Kasumi-1 (cell line): ENCODE measurements around the gene MOB1A.
"Not testable (repeated sequence)": the region's sequence is repeated elsewhere in the genome, so short reads cannot be mapped to it uniquely, and the experiment has no call there.

Source experiments
- DNase-seq, 2 experiments: peaks; one replicate each; lab custom pipeline; 2025; lab: John Stamatoyannopoulos, UW

MOB1A gene

GRCh38 chr2:74198461-74199274 lies 20.0 kb upstream of the MOB1A start, which contains the start of gene MTHFD2:
Gene MTHFD2 (plus strand): TSS chr2:74198615. CDS start chr2:74198642, 27 bp downstream.
- DNase-seq = peak; percentile 86 to 89

- DNase-seq = peak; percentile 99
These were observed 19.4 kb upstream of the MOB1A start for GRCh38 chr2:74198023-74198460.

- no peak for DNase-seq
These were observed 18.4 kb upstream of the MOB1A start for GRCh38 chr2:74197049-74197448.

GRCh38 chr2:74194799-74195198 lies 16.1 kb upstream of the MOB1A start:
- DNase-seq = no peak

GRCh38 chr2:74191596-74192380 lies 13.1 kb upstream of the MOB1A start:
- no peak for DNase-seq

- no peak for DNase-seq
These were observed 10.0 kb upstream of the MOB1A start for GRCh38 chr2:74188696-74189095.

- DNase-seq = no peak
These were observed 9.4 kb upstream of the MOB1A start for GRCh38 chr2:74188018-74188601.

- DNase-seq = not testable (repeated sequence)
These were observed 8.0 kb upstream of the MOB1A start for GRCh38 chr2:74186706-74187105.

GRCh38 chr2:74186038-74186437 lies 7.4 kb upstream of the MOB1A start:
- peak; percentile 92 for DNase-seq

GRCh38 chr2:74183878-74184277 lies 5.2 kb upstream of the MOB1A start:
- no peak for DNase-seq

GRCh38 chr2:74181739-74182138 lies 3.1 kb upstream of the MOB1A start:
- peak; percentile 95 to 98 for DNase-seq

GRCh38 chr2:74179063-74179865 lies 585 bp upstream of the MOB1A start:
- DNase-seq = no peak

- no peak for DNase-seq
These were observed 983 bp downstream of the MOB1A start for GRCh38 chr2:74177696-74178095.

GRCh38 chr2:74174909-74175308 lies 3.8 kb downstream of the MOB1A start:
- DNase-seq = no peak

GRCh38 chr2:74168739-74169138 lies 9.9 kb downstream of the MOB1A start:
- no peak for DNase-seq

- DNase-seq = no peak
These were observed 13.9 kb downstream of the MOB1A start for GRCh38 chr2:74164761-74165160.

GRCh38 chr2:74162951-74163350 lies 15.7 kb downstream of the MOB1A start:
- DNase-seq = no peak

- DNase-seq = no peak
These were observed 22.8 kb downstream of the MOB1A start for GRCh38 chr2:74155830-74156229.

- DNase-seq = no peak
These were observed 25.7 kb downstream of the MOB1A start for GRCh38 chr2:74152954-74153353.

GRCh38 chr2:74149570-74150319 lies 28.9 kb downstream of the MOB1A start:
- no peak for DNase-seq

GRCh38 chr2:74149247-74149525 lies 29.5 kb downstream of the MOB1A start:
- DNase-seq = no peak
